Activated CD4-positive, alpha-beta T cell treated with anti-CD3 and anti-CD28 coated beads, Interleukin-2, Interleukin-6, amounts not matched to agents 100 ng/mL and 50 ng/mL, durations not matched to agents 16 hours and 8 hours (primary cell): ENCODE results near the gene DUSP28.

Experiments
- DNase-seq: peaks from one replicate; pipeline ENCODE4 v3.0.0-alpha.2; 2020

DUSP28 gene

DNA sequence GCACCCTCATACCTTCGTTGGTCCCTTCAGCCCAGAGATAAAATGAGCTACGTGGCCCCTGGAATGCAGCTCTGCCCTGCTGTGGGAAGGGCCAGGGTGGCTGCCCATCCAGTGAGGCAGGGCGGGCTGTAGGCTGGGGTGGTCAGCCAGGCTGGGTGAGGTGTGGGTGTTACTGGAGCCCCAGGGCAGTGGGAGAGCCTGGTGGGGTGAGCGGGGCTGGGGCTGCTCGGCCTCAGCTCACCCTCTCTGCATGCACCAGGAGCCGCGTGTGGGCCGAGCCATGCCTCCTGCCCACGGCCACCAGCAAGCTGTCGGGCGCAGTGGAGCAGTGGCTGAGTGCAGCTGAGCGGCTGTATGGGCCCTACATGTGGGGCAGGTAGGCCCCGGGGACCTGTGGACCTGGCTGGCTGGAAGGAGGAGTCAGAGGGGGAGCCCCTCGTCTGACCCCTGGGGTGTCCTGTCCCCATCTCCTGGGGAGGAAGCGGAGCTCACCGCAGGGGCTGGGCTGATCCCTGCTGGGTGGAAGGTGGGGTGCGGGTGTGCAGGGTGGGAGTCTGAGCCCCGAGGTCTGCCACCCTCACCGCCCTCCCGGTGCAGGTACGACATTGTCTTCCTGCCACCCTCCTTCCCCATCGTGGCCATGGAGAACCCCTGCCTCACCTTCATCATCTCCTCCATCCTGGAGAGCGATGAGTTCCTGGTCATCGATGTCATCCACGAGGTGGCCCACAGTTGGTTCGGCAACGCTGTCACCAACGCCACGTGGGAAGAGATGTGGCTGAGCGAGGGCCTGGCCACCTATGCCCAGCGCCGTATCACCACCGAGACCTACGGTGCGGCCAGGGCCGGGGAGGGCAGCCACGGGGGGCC is 13.6 kb downstream of the DUSP28 start:
- no peak for DNase-seq

DNA sequence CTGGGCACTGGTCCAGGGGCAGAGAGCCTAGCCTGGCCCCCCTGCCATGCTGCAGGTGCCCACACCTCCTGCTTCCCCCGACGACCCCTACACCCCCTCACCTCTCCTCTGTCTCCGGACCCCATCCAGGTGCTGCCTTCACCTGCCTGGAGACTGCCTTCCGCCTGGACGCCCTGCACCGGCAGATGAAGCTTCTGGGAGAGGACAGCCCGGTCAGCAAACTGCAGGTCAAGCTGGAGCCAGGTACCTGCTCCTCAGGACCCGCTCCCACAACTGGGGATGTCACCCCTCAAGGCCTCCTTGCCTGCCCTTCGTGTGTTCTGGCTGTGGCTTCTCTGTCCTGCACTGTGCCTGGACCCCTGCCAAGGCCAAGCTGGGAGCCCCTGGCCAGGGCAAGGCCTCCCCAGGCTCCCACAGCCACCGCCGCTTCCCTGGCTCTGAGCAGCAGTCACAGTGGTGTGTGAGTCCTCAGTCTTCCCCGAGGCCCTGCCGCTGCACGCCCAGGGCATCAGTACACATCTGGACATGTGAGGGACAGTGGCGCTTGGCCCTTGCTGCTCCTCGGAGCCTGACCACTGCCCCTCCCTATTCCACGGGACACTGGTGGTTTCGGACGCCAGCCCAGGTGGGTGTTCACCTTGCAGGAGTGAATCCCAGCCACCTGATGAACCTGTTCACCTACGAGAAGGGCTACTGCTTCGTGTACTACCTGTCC is 14.4 kb downstream of the DUSP28 start:
- DNase-seq: no peak

GRCh38 chr2:240575101-240575965 is 15.2 kb downstream of the DUSP28 start:
- no peak for DNase-seq

DNA sequence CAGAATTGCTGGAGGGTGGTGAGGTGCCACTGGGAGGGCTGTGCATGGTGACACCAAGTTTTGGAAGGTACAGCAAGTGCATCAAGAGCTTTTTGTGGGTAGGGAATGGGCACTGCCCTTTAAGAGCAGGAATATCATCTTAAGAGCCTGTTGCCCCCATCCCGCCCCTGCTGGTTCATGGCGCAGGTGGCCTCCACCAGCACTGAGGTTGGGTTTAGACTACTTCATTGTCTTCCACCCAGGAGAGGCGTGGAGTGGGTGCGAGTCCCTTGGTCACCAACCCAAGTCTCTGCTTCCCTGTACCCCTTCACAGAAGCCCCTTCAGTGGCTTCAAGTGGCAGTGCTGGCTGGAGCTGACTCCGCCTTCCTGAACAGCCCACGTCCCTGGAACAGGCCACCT is 15.9 kb downstream of the DUSP28 start:
- no peak for DNase-seq

- no peak for DNase-seq
Measured at GRCh38 chr2:240576436-240577205, 16.5 kb downstream of the DUSP28 start.

- DNase-seq: no peak
Measured at GRCh38 chr2:240577281-240578109, 17.3 kb downstream of the DUSP28 start.

GRCh38 chr2:240578110-240578450 is 17.9 kb downstream of the DUSP28 start:
- no peak for DNase-seq

DNA sequence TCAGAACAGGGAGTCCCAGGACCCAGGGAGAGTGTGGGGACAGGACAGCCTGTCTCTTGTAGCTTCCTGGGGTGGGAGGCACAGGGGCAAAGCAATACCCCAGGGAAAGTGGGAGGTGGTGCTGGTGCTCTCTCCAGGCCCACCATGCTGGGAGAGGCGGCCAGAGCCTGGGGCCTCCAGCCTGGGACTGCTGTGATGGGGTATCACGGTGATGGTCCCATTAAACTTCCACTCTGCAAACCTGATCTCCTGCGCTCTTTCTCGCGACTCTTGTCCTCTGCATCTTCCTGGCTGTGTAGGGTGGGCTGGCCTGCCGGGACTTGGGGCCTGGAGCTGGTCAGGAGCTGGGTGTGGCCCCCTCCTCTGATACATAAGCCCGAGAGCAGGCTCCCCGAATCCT is 18.3 kb downstream of the DUSP28 start:
- no peak for DNase-seq

DNA sequence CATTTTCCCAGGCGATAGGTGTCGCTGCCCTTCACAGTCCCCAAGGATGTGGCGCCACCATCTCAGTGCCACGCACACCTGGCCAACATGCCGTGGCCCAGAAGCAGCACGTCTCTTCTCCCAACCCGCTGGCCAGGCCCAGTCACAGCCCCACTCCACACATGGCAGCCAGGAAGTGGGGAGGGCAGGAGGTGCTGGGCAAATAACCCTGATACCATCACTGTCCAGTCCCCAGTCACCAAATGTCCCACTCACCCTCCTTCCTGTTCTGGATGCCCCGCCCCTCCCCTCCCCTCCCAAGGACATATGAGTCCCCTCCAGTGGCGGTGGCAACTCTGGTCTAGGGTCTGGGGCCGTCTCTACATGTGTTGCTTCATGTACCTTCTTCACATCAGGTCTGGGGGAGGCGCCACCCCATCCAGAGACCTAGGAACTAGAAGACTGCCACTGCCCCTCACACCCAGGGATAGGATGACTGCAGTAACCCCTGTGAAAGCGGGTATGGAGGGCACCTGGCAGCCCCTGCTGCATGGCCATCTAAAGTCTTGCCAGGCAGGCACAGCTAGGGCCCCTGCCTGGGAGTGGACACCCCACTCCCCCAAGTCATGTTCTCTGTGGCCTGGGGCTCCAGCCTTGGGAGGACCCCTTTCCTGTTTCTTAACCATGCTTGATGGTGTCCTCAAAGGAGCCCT is 19.1 kb downstream of the DUSP28 start:
- DNase-seq: no peak

GRCh38 chr2:240579771-240580614 is 19.8 kb downstream of the DUSP28 start:
- peak; percentile 90 for DNase-seq

- no peak for DNase-seq
Measured at GRCh38 chr2:240581811-240582210, 21.7 kb downstream of the DUSP28 start.

- DNase-seq: no peak
Measured at GRCh38 chr2:240582781-240583180, 22.6 kb downstream of the DUSP28 start.

GRCh38 chr2:240583774-240584173 is 23.6 kb downstream of the DUSP28 start:
- DNase-seq: no peak

- peak; percentile 47 for DNase-seq
Measured at GRCh38 chr2:240584486-240585031, 24.4 kb downstream of the DUSP28 start.

GRCh38 chr2:240585101-240585500 is 24.9 kb downstream of the DUSP28 start:
- no peak for DNase-seq

GRCh38 chr2:240585681-240586197 is 25.6 kb downstream of the DUSP28 start:
- no peak for DNase-seq

DNA sequence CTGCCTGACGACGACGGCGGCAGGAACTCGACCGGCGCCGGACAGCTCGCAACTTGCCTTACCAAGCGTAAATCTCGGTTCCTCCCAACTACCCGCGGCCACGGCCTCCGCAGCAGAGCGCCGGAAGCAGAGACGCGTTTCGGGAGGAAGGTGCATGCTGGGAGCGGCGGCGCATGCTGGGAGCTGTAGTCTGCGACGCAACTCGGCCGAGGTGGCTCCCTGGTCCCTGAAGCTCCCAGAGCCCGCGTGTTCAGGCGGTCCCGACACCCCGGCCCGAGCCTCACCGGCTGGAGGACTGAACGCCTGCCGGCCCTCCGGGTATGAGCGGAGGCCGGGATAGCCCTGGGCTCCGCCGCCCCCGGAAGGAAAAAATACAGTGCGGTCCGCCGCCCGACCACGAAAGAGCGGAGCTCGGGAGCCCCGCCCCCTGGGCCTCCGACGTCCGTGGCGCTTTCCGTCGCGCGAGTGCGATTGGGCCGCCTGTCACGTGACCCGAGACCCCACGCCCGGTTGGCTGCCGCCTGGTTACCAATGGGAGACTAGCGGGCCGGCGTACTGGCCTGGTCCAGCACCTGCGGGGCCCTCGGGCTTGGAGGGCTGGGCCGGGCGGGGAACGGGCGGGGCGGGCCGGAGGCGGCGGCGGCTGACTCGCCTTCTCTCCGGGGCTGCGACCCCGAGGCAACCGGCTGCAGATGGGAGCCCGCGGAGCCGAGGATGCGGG is 26.2 kb downstream of the DUSP28 start, which contains the start of gene CAPN10:
Gene CAPN10, plus strand, starts transcription at position 537 of the 721 bp plus-strand sequence. Its CDS starts 178 bp downstream, at position 715.
- DNase-seq: peak; percentile 98
